NCI-H1105 treated with DMSO at 0.1 percent for 48 hours (cell line): ENCODE results near the gene SESN1.
A peak's percentile ranks its signal among the peaks of the same experiment; 100 is the strongest.

Source experiments
- DNase-seq: peaks from one replicate; lab custom pipeline; 2025; lab: John Stamatoyannopoulos, UW

SESN1 gene

GRCh38 chr6:109029313-109029712 lies 65.3 kb downstream of the SESN1 start:
- DNase-seq: no peak

- DNase-seq: no peak
Observed at GRCh38 chr6:109028439-109028838, 66.2 kb downstream of the SESN1 start.

GRCh38 chr6:109027964-109028363 lies 66.7 kb downstream of the SESN1 start:
- DNase-seq: no peak

GRCh38 chr6:109025639-109026038 lies 69.0 kb downstream of the SESN1 start:
- no peak for DNase-seq

- no peak for DNase-seq
Observed at GRCh38 chr6:109024784-109025183, 69.9 kb downstream of the SESN1 start.

GRCh38 chr6:109024368-109024767 lies 70.3 kb downstream of the SESN1 start:
- no peak for DNase-seq

GRCh38 chr6:109023356-109023925 lies 71.2 kb downstream of the SESN1 start:
- DNase-seq: no peak

- DNase-seq: no peak
Observed at GRCh38 chr6:109021870-109022269, 72.8 kb downstream of the SESN1 start.

- no peak for DNase-seq
Observed at GRCh38 chr6:109019911-109020310, 74.7 kb downstream of the SESN1 start.

- no peak for DNase-seq
Observed at GRCh38 chr6:109015176-109015575, 79.5 kb downstream of the SESN1 start.

GRCh38 chr6:109014606-109015005 lies 80.0 kb downstream of the SESN1 start:
- DNase-seq: no peak

GRCh38 chr6:109013656-109014305 lies 80.9 kb downstream of the SESN1 start:
- no peak for DNase-seq

- no peak for DNase-seq
Observed at GRCh38 chr6:109010705-109011102, 83.9 kb downstream of the SESN1 start.

GRCh38 chr6:109009962-109010704 lies 84.5 kb downstream of the SESN1 start:
- no peak for DNase-seq

GRCh38 chr6:109009236-109009961 lies 85.2 kb downstream of the SESN1 start:
- DNase-seq: peak; percentile 81

GRCh38 chr6:109008537-109009235 lies 86.0 kb downstream of the SESN1 start:
- peak; percentile 75 for DNase-seq

- DNase-seq: no peak
Observed at GRCh38 chr6:109008054-109008453, 86.6 kb downstream of the SESN1 start.

- no peak for DNase-seq
Observed at GRCh38 chr6:109007521-109007920, 87.1 kb downstream of the SESN1 start.

GRCh38 chr6:109006818-109007217 lies 87.8 kb downstream of the SESN1 start:
- no peak for DNase-seq

- no peak for DNase-seq
Observed at GRCh38 chr6:109002882-109003281, 91.8 kb downstream of the SESN1 start.

- DNase-seq: no peak
Observed at GRCh38 chr6:109002051-109002697, 92.5 kb downstream of the SESN1 start.
